Activated naive CD8-positive, alpha-beta T cell (primary cell): ENCODE data around the gene FREM3.
"Not testable (repeated sequence)": the region's sequence is repeated elsewhere in the genome, so short reads cannot be mapped to it uniquely, and the experiment has no call there.

ENCODE experiments used
- H3K27ac Mint-ChIP-seq: one replicate; pipeline ENCODE4 v1.8.0; 2021; ENCODE audit warnings: mixed read lengths
- H3K27me3 Mint-ChIP-seq: one replicate; pipeline ENCODE4 v1.8.0; 2021; ENCODE audit warnings: mixed read lengths
- H3K36me3 Mint-ChIP-seq: one replicate; pipeline ENCODE4 v1.8.0; 2021; ENCODE audit warnings: mixed read lengths
- H3K4me1 Mint-ChIP-seq: one replicate; pipeline ENCODE4 v1.8.0; 2021; ENCODE audit warnings: low read depth, mixed read lengths
- H3K4me3 Mint-ChIP-seq: one replicate; pipeline ENCODE4 v1.8.0; 2021; ENCODE audit warnings: mild to moderate bottlenecking, mixed read lengths
- H3K9me3 Mint-ChIP-seq: one replicate; pipeline ENCODE4 v1.8.0; 2021; ENCODE audit warnings: low read depth, mixed read lengths

The FREM3 gene

DNA sequence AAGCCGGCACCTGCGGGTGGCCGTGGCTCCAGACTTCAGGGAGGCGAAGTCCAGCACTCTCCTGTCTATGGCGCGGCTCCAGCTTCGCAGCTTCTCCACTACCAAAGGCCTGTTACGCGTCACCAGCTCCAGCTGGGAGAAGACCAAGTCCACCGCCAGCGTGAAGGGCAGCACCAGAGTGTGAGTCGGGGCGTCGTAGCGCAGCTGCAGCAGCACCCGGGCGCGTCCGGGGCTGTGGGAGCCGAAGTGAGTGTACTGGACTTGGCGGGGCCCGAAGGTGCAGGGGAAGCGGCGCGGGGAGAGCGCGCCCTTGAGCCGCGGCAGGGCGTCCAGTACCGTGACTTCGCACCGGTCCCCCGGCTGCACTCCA, 444 bp downstream of the FREM3 start:
- H3K4me3 Mint-ChIP-seq = peak overlapping the region; percentile 67
- no peak overlapping the region for H3K27ac Mint-ChIP-seq
- peaks cover 26% of the 10 kb centered on the region for H3K27me3 Mint-ChIP-seq
- peaks cover 9% of the 10 kb centered on the region for H3K36me3 Mint-ChIP-seq
- peaks cover 8% of the 10 kb centered on the region for H3K9me3 Mint-ChIP-seq
- H3K4me1 Mint-ChIP-seq = peaks cover 28% of the 10 kb centered on the region

DNA sequence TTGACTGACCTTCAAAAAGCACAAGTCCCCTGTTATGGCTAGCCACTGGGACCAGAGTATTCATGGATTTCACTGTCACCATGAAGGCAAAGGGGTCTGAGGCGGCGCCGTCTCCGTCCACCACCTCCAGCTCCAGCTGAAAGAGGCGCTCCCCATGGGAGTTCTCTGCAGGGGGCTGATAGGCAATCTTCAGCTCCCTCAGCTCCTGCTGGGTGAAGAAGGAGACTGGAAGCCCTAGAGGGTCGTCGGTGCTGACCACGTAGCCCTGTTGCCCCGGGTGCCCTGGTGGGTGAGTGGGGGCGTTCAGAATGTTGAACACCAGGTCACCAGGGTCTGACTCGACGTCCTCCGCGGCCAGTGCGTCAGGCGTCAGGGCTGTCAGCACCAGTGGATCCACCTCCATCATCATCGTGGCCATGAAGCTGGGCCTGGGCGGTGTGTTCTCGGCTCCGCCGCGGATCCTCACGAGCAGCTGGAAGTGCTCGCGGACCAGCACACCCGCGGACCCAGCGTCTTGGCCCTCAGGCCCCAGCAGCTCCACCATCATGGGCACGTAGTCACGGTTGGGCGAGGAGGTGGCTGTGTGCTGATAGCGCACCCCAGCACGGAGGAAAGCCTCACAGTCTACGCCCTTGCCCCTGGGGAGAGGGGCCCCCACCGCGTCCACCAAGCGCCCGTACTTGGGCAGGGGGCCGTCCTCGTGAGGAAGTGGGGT, 987 bp downstream of the FREM3 start:
- H3K4me1 Mint-ChIP-seq = peaks cover 28% of the 10 kb centered on the region
- H3K27ac Mint-ChIP-seq = no peak overlapping the region
- H3K4me3 Mint-ChIP-seq = peak overlapping the region; percentile 18
- peaks cover 26% of the 10 kb centered on the region for H3K27me3 Mint-ChIP-seq
- H3K36me3 Mint-ChIP-seq = peaks cover 9% of the 10 kb centered on the region
- H3K9me3 Mint-ChIP-seq = peaks cover 8% of the 10 kb centered on the region

DNA sequence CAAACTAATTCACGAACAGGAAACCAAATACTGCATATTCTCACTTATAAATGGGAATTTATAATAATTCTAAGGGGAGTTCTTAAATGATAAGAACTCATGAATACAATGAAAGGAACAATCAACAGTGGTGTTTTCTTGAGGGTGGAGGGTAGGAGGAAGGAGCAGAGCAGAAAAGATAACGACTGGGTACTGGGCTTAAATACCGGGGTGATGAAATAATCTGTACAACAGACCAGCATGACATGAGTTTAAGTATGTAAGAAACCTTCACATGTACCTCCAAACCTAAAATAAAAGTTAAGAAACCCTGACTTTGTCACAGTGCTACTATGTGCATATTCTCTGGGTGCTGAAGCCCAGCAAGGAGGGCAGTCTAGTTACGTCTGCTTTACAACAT, 6.6 kb downstream of the FREM3 start:
- Mint-ChIP-seq H3K9me3 (peaks cover 8% of the 10 kb centered on the region), H3K27ac (no peak overlapping the region), H3K4me3 (no peak overlapping the region), H3K27me3 (peaks cover 21% of the 10 kb centered on the region), H3K4me1 (peaks cover 11% of the 10 kb centered on the region), H3K36me3 (peaks cover 16% of the 10 kb centered on the region)

GRCh38 chr4:143692241-143692640, 8.2 kb downstream of the FREM3 start:
- no peak overlapping the region for H3K27ac Mint-ChIP-seq

GRCh38 chr4:143679434-143679833, 21.0 kb downstream of the FREM3 start:
- H3K4me3 Mint-ChIP-seq = no peak overlapping the region
- no peaks in the 10 kb centered on the region for H3K4me1 Mint-ChIP-seq
- peaks cover 15% of the 10 kb centered on the region for H3K36me3 Mint-ChIP-seq
- peaks cover under 1% of the 10 kb centered on the region for H3K27me3 Mint-ChIP-seq
- H3K27ac Mint-ChIP-seq = no peak overlapping the region
- peaks cover 14% of the 10 kb centered on the region for H3K9me3 Mint-ChIP-seq

More at GRCh38 chr4:143692241-143692640, 8.2 kb downstream of the FREM3 start:
- H3K9me3 Mint-ChIP-seq = peaks cover 8% of the 10 kb centered on the region
- H3K36me3 Mint-ChIP-seq = peaks cover 13% of the 10 kb centered on the region
- H3K4me1 Mint-ChIP-seq = no peaks in the 10 kb centered on the region
- H3K27me3 Mint-ChIP-seq = peaks cover 9% of the 10 kb centered on the region
- H3K4me3 Mint-ChIP-seq = no peak overlapping the region

GRCh38 chr4:143673629-143674028, 26.8 kb downstream of the FREM3 start:
- not testable (repeated sequence) for H3K27me3 Mint-ChIP-seq, H3K4me3 Mint-ChIP-seq, H3K9me3 Mint-ChIP-seq, H3K4me1 Mint-ChIP-seq, H3K27ac Mint-ChIP-seq
- peaks cover 17% of the 10 kb centered on the region for H3K36me3 Mint-ChIP-seq

DNA sequence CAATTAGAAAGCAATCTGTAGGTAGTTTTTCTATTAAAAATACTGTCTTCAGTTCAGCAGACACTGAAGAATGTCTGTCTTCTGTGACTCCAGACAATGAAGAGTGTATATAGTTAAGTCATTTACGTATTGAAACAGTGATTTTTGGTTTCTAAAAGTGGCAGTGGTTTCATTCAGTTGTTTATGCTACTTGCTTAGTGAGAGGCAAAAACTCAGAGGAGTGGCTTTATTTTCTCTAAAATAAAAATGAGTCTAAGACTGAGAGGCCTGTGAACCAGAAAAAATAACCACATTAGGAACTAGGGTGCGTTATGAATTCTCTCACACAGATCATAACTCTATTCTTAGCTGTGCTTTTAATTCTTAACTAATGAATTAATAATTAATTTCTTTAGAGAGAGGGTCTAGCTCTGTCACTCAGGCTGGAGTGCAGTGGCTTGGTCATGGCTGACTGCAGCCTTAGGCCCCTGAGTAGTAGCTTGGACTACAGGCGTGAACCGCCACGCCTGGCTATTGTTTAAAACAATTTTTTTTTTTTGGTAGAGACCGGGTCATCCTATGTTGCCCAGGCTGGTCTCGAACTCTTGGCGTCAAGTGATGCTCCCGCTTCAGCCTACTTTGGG, 31.4 kb downstream of the FREM3 start:
- peaks cover 3% of the 10 kb centered on the region for H3K9me3 Mint-ChIP-seq

DNA sequence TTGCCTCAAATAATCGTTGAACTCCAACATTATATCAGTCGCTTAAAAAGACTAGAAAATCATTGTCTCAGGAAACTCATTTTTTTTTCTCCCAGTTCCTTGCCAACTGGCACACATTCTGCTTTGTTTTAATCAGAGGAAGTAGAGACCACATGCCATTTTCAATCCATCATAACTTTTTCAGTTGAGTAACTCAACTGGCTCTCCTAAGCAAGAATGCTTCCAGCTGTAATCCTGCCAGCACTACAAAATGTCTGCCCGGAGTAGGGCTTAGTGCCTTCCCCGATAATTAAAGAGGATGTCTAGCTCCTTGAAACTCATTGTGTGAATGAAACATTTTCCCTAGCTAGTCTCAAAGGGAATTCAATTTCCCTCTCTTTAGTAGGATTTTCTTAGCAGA, 33.0 kb downstream of the FREM3 start:
- Mint-ChIP-seq H3K4me1 (no peaks in the 10 kb centered on the region), H3K27ac (no peak overlapping the region)

More for the DNA sequence above, 31.4 kb downstream of the FREM3 start:
- Mint-ChIP-seq H3K4me3 (no peak overlapping the region), H3K27ac (no peak overlapping the region), H3K4me1 (no peaks in the 10 kb centered on the region), H3K27me3 (no peaks in the 10 kb centered on the region), H3K36me3 (peaks cover 16% of the 10 kb centered on the region)

DNA sequence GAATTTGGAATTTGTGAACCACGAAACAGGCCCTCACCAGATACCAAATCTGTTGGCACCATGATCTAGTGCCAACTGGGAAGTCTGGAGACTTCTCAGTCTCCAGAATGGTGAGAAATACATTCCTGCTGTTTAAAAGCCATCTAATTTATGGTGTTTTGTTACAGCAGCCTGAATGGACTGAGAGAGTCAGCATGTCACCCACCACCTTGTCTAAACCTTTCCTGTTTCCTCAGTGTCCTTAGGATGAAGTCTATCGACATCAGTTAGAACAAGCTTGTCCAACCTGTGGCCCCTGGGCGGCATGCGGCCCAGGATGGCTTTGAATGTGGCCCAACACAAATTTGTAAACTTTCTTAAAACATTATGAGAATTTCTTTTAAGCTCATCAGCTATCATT, 42.1 kb downstream of the FREM3 start:
- no peaks in the 10 kb centered on the region for H3K27me3 Mint-ChIP-seq
- H3K4me1 Mint-ChIP-seq = no peaks in the 10 kb centered on the region
- H3K27ac Mint-ChIP-seq = no peak overlapping the region
- no peak overlapping the region for H3K4me3 Mint-ChIP-seq
- H3K36me3 Mint-ChIP-seq = peaks cover 16% of the 10 kb centered on the region
- peaks cover 4% of the 10 kb centered on the region for H3K9me3 Mint-ChIP-seq

More for the DNA sequence above, 33.0 kb downstream of the FREM3 start:
- no peak overlapping the region for H3K4me3 Mint-ChIP-seq
- no peaks in the 10 kb centered on the region for H3K27me3 Mint-ChIP-seq
- H3K9me3 Mint-ChIP-seq = peaks cover 7% of the 10 kb centered on the region
- peaks cover 16% of the 10 kb centered on the region for H3K36me3 Mint-ChIP-seq

- Mint-ChIP-seq H3K27me3 (no peaks in the 10 kb centered on the region), H3K9me3 (no peaks in the 10 kb centered on the region), H3K4me1 (no peaks in the 10 kb centered on the region), H3K27ac (no peak overlapping the region), H3K4me3 (no peak overlapping the region), H3K36me3 (peaks cover 10% of the 10 kb centered on the region)
These were observed 45.9 kb downstream of the FREM3 start for GRCh38 chr4:143654571-143654970.

DNA sequence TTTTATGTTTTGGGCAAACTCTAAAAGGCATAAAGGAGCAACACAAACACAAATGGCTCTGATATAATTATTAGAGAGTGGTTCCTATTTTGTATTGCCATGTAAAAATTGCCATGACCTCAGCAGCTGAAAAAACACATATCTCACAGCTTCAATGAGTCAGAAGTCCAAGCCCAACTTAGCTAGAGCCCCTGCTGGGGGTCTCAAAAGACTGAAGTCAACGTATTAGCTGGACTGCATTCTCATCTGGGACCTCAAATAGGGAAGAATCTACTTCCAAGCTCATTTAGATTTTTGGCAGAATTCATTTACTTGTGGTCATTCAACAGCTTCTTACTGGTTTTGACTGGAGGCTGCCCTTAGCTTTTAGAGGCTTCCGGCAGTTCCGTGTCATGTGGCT, 47.4 kb downstream of the FREM3 start:
- H3K27me3 Mint-ChIP-seq = no peaks in the 10 kb centered on the region
- peaks cover 3% of the 10 kb centered on the region for H3K9me3 Mint-ChIP-seq
- H3K36me3 Mint-ChIP-seq = peaks cover 14% of the 10 kb centered on the region
- H3K4me1 Mint-ChIP-seq = no peaks in the 10 kb centered on the region
- H3K27ac Mint-ChIP-seq = no peak overlapping the region
- H3K4me3 Mint-ChIP-seq = no peak overlapping the region

- H3K36me3 Mint-ChIP-seq = peaks cover 33% of the 10 kb centered on the region
- no peak overlapping the region for H3K27ac Mint-ChIP-seq
- no peaks in the 10 kb centered on the region for H3K4me1 Mint-ChIP-seq
- H3K9me3 Mint-ChIP-seq = peaks cover 18% of the 10 kb centered on the region
- no peaks in the 10 kb centered on the region for H3K27me3 Mint-ChIP-seq
- H3K4me3 Mint-ChIP-seq = no peak overlapping the region
These were observed 57.1 kb downstream of the FREM3 start for GRCh38 chr4:143643399-143643798.

DNA sequence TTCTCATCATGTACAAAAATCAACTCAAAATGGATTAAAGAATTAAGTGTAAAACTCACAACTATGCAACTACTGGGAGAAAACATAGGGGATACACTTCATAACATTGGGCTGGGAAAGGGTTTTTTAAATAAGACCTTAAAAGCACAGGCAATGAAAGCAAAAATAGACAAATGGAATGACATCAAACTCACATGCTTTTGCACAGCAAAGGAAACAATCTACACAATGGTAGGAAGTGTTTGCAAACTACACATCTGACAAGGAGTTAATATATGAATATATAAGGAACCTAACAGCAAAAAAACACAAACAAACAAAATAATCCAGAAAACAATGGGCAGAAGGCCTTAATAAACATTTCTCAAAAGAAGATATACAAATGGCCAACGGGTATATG, 57.9 kb downstream of the FREM3 start:
- Mint-ChIP-seq H3K9me3 (peaks cover 18% of the 10 kb centered on the region), H3K27me3 (no peaks in the 10 kb centered on the region), H3K4me1 (no peaks in the 10 kb centered on the region), H3K27ac (no peak overlapping the region), H3K36me3 (peaks cover 27% of the 10 kb centered on the region), H3K4me3 (no peak overlapping the region)

DNA sequence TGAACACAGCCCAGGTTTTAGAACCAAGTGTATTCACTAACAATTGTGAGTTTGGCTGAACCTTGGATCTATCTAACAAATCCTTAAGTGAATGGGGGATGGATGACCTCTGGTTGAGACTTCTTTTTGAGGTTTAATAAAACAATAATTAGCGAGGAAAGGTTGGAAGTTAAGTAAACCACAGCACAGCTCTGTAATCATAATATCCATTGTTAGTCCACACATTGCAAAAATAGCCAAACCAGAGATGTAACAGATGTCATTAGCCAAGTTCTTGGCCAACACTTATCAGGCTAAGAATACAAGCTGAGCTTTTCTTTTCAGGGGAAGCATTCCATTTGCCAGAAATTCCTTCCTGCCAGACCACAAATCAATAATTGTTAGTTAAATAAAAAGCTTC, 59.1 kb downstream of the FREM3 start:
- Mint-ChIP-seq H3K27ac (no peak overlapping the region), H3K4me3 (no peak overlapping the region), H3K36me3 (peaks cover 17% of the 10 kb centered on the region), H3K9me3 (peaks cover 11% of the 10 kb centered on the region), H3K27me3 (no peaks in the 10 kb centered on the region), H3K4me1 (no peaks in the 10 kb centered on the region)

DNA sequence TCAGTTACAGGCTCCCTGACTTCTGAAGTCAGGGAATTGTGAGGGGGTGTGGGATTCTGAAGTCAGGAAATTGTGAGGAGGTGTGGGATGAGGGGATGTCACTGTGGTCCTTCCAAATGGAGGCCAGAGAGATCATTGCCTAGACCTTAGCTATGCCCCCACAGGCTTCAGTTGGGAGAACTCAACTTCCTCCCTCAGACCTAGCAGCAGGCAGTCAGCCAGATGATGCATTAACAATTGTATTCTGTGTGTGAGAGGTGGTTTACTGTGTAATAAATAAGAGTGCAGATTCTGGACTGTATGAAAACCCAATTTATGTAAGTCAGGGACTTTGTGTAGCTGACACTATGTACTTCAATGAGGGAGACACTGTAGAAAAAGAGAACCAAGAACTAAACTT, 65.7 kb downstream of the FREM3 start:
- Mint-ChIP-seq H3K27me3 (peaks cover 2% of the 10 kb centered on the region), H3K4me3 (no peak overlapping the region), H3K36me3 (peaks cover 5% of the 10 kb centered on the region), H3K4me1 (no peaks in the 10 kb centered on the region), H3K9me3 (no peaks in the 10 kb centered on the region), H3K27ac (no peak overlapping the region)

DNA sequence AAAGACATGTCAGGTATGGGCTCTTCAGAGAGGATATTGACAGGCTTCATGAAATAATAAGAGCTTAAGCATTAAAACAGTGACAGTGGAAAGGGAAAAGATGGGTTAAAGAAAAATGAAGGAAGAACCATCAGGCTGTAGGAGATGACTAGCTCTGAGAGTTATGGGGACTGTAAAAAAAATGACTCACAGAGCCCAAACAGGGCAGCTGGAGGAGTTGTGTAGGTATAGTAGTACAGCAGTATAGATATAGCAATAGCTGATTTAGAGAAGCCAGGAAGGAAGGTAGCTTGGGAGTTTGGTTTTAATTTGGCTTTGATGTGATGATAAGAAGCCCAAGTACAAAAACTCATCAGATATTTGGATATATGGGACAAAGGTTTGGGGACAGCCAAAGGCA, 66.6 kb downstream of the FREM3 start:
- no peak overlapping the region for H3K27ac Mint-ChIP-seq
- no peak overlapping the region for H3K4me3 Mint-ChIP-seq
- no peaks in the 10 kb centered on the region for H3K9me3 Mint-ChIP-seq
- H3K36me3 Mint-ChIP-seq = peaks cover 5% of the 10 kb centered on the region
- H3K4me1 Mint-ChIP-seq = no peaks in the 10 kb centered on the region
- peaks cover 2% of the 10 kb centered on the region for H3K27me3 Mint-ChIP-seq
